ENCODE results near the gene PAOX.

The PAOX gene

GRCh38 chr10:133439517-133440461 is 60.7 kb downstream of the PAOX start:
- Histone ChIP-seq H2AFZ (ENCODE audit: low read depth, low read length, severe bottlenecking) (no peak overlapping the region), H3K27ac (ENCODE audit: low read depth, low read length) (no peak overlapping the region), H3K27me3 (ENCODE audit: low read length) (no peaks in the 10 kb centered on the region), H3K9ac (ENCODE audit: low read length) (no peak overlapping the region), H3K4me2 (ENCODE audit: low read depth, low read length, poor library complexity, severe bottlenecking) (no peak overlapping the region), H3K9me2 (replicated peaks; ENCODE audit: insufficient read depth, low read length) (no peaks in the 10 kb centered on the region), H3F3A (ENCODE audit: insufficient read depth) (no peaks in the 10 kb centered on the region), H3K36me3 (ENCODE audit: low read length) (no peaks in the 10 kb centered on the region), H4K20me1 (ENCODE audit: low read depth, low read length) (no peaks in the 10 kb centered on the region), H3K79me2 (ENCODE audit: insufficient read depth, low read length) (no peaks in the 10 kb centered on the region), H3K9me3 (ENCODE audit: insufficient read depth, low read length) (no peaks in the 10 kb centered on the region), H3K4me3 (ENCODE audit: insufficient read depth, low read length, poor library complexity, severe bottlenecking) (no peak overlapping the region)
- TF ChIP-seq CTCF (IDR thresholded peaks at IDR 0.05; ENCODE audit: insufficient read depth, low read length, poor library complexity, severe bottlenecking) (no peak), EZH2phosphoT487 (conservative IDR thresholded peaks at IDR 0.05; ENCODE audit: low read length) (no peak)

- Histone ChIP-seq H3K27ac (ENCODE audit: low read depth, low read length) (no peak overlapping the region), H3K27me3 (ENCODE audit: low read length) (no peaks in the 10 kb centered on the region), H3K4me3 (ENCODE audit: insufficient read depth, low read length, poor library complexity, severe bottlenecking) (no peak overlapping the region), H3K9ac (ENCODE audit: low read length) (no peak overlapping the region), H3K36me3 (ENCODE audit: low read length) (no peaks in the 10 kb centered on the region), H3F3A (ENCODE audit: insufficient read depth) (no peaks in the 10 kb centered on the region), H4K20me1 (ENCODE audit: low read depth, low read length) (no peaks in the 10 kb centered on the region), H3K4me2 (ENCODE audit: low read depth, low read length, poor library complexity, severe bottlenecking) (no peak overlapping the region), H3K9me2 (replicated peaks; ENCODE audit: insufficient read depth, low read length) (no peaks in the 10 kb centered on the region), H3K9me3 (ENCODE audit: insufficient read depth, low read length) (no peaks in the 10 kb centered on the region), H2AFZ (ENCODE audit: low read depth, low read length, severe bottlenecking) (no peak overlapping the region), H3K79me2 (ENCODE audit: insufficient read depth, low read length) (no peaks in the 10 kb centered on the region)
- TF ChIP-seq CTCF (IDR thresholded peaks at IDR 0.05; ENCODE audit: insufficient read depth, low read length, poor library complexity, severe bottlenecking) (no peak), EZH2phosphoT487 (conservative IDR thresholded peaks at IDR 0.05; ENCODE audit: low read length) (no peak)
These were observed 61.7 kb downstream of the PAOX start for GRCh38 chr10:133440633-133441285.
